GM19438 (cell line): ENCODE measurements around the gene ALDH3B1.

ENCODE experiments used
- ATAC-seq: cut with Tn5 transposase; IDR thresholded peaks from one replicate; pipeline ENCODE4 v1.9.1; 2021; ENCODE audit warnings: low read depth; ENCODE audit not compliant: unreplicated experiment

The ALDH3B1 gene

GRCh38 chr11:68056317-68057285 lies 46.5 kb downstream of the ALDH3B1 start:
- no peak for ATAC-seq

GRCh38 chr11:68057807-68058206 lies 47.7 kb downstream of the ALDH3B1 start:
- no peak for ATAC-seq

- ATAC-seq, result no peak
These were observed 51.4 kb downstream of the ALDH3B1 start for GRCh38 chr11:68061508-68061907.

GRCh38 chr11:68064926-68065325 lies 54.8 kb downstream of the ALDH3B1 start:
- ATAC-seq, result no peak

GRCh38 chr11:68065841-68066240 lies 55.7 kb downstream of the ALDH3B1 start:
- no peak for ATAC-seq

GRCh38 chr11:68066742-68067141 lies 56.6 kb downstream of the ALDH3B1 start:
- ATAC-seq, result no peak

- no peak for ATAC-seq
These were observed 57.9 kb downstream of the ALDH3B1 start for GRCh38 chr11:68067991-68068390.

- no peak for ATAC-seq
These were observed 61.3 kb downstream of the ALDH3B1 start for GRCh38 chr11:68071281-68072048.

- no peak for ATAC-seq
These were observed 64.6 kb downstream of the ALDH3B1 start for GRCh38 chr11:68074584-68075352.

GRCh38 chr11:68076371-68077042 lies 66.4 kb downstream of the ALDH3B1 start:
- ATAC-seq, result no peak

GRCh38 chr11:68077617-68078582 lies 67.8 kb downstream of the ALDH3B1 start:
- ATAC-seq, result no peak
